Umbilical cord (tissue), 2 donors: Measurements from ENCODE around the gene EFCAB10. TPM values are rescaled to one million over a fixed set of nuclear protein-coding genes. Genes with fewer than 3 reads are reported as not detected.

Experiments
- DNase-seq: peaks from one replicate; pipeline ENCODE4 v3.0.0-alpha.2; 2015; ENCODE audit warnings: low spot score
- total RNA-seq: library from RNA; depleted of rRNA; stranded (reverse); fragments of >200 nt; gene quantifications from one replicate; pipeline ENCODE4 v1.2.3, GENCODE V29; 2014; ENCODE audit warnings: low replicate concordance; ENCODE audit not compliant: insufficient read depth

Gene EFCAB10
- 0.48 TPM for total RNA-seq

- peak; percentile 24 for DNase-seq
Measured at GRCh38 chr7:105581066-105581811, at the start of gene EFCAB10. EFCAB10 (minus strand) TSS chr7:105581493; CDS start chr7:105581463, 30 bp downstream.

DNA sequence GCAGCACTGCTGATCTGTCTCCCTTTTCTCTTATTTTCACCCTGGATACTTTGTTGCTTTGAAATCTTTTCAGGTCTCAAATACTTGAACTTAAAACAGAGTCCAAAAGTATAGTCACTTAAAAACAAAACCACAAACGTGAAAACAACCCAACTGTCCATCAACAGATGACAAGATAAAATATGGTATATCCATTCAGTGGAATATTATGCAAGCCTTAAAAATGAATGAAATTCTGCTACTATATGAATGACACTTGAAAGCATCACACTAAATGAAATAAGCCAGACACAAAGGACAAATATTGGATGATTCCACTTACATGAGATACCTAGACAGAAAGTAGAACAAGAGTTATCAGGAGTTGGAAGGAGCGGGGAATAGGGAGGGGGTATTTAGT is 44.7 kb upstream of the EFCAB10 start:
- DNase-seq, result no peak

- DNase-seq, result no peak
Measured at GRCh38 chr7:105623906-105624305, 42.6 kb upstream of the EFCAB10 start.

GRCh38 chr7:105623378-105623777 is 42.1 kb upstream of the EFCAB10 start:
- no peak for DNase-seq

DNA sequence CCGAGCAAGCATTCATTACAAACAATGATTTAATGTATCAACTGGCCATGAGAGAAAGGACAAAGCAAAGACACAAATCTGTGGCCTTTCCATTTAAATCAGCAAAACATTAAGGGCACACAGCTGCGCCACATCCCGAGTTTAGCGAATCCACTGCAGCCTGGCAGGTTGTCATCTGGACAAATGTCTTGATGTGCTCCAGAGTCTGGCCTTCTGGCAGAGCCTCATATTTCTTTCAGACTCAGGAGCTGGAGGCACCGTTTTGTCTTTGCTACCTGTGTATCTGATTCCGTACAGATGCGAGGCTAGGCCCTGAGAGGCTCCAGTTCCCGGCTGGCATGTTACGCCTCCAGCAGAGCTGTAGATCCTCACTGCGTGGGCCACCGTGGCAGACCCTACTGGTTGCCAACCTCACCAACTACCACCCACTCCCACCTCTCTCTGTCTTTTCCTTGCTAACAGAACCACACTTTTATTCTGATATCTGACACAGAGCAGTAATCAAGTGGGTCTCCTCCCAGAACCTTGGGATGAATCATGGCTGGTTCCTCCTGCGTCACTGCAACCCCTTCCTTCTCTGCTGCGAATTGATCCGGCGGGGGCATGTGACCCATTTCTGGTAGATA is 40.9 kb upstream of the EFCAB10 start:
- no peak for DNase-seq

GRCh38 chr7:105621617-105622016 is 40.3 kb upstream of the EFCAB10 start:
- peak; percentile 71 for DNase-seq

DNA sequence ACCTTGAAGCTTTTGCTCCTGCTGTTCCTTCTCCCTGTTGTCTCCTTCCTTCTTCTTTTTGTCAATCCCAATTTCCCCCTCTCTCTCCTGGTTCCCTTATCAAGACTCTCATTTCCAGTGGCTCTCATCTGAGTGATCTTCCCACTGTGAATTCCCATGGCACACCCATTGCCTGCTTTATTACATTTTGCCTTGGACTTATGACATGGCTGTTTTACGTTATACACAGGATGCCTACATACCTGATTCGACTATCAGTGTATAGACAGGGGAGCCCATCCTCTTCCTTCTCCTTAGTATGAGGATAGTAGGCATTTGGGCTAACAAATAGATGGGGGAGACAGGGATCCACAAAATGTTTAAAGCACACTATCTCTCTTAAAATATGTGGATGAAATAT is 39.9 kb upstream of the EFCAB10 start:
- no peak for DNase-seq

- no peak for DNase-seq
Measured at GRCh38 chr7:105619590-105619989, 38.3 kb upstream of the EFCAB10 start.

DNA sequence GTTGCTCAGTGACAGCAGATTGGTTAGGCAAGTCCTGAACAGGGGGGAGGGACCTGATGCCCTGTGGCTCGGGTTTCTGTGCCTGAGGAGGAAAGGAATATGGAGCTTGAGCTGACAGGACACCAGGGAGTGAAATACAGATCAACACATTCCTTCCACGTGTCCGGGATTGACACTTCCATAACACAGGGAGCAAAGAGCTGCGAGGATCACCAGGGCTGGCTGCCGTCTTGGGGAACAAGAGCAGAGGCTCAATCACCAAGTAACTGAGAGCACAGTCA is 36.7 kb upstream of the EFCAB10 start:
- DNase-seq, result no peak

- DNase-seq, result no peak
Measured at GRCh38 chr7:105617280-105618015, 36.2 kb upstream of the EFCAB10 start.

- DNase-seq, result no peak
Measured at GRCh38 chr7:105614341-105614840, 33.1 kb upstream of the EFCAB10 start.

DNA sequence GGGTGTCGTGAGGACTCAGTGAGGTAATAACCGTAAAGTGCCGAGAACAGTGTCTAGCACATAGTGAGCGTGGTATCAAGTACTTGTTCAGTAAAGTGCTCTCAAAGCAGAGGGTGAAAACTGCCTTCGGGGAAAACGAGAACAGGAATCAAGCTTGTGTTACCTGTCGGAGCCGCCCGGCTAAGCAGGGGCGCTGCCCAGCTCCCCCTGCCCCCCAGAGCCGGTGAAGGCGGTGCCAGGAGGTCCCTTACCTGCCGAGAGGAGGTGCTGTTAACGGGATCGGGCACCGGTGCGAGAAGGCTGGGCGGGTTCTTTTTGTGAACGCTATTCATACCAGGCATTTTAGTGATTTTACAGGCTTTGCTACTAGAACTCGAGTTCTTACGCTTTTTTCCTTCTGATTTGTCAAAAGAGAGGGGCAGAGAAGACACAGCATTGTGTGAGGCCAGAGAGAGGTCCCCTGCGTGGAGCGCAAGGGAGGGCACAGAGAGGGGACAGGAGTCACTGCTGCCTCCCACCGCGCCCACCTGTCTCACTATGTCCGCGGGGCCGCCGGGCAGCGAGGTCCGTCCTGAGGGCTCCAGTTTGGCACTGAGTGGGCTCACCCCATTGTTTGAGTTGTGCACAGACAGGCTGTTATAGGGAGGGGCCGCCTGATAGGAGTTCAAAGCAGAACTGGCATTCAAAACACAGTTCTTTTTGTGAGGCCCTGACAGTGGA is 32.5 kb upstream of the EFCAB10 start:
- DNase-seq, result no peak

GRCh38 chr7:105612806-105613205 is 31.5 kb upstream of the EFCAB10 start:
- DNase-seq, result no peak

DNA sequence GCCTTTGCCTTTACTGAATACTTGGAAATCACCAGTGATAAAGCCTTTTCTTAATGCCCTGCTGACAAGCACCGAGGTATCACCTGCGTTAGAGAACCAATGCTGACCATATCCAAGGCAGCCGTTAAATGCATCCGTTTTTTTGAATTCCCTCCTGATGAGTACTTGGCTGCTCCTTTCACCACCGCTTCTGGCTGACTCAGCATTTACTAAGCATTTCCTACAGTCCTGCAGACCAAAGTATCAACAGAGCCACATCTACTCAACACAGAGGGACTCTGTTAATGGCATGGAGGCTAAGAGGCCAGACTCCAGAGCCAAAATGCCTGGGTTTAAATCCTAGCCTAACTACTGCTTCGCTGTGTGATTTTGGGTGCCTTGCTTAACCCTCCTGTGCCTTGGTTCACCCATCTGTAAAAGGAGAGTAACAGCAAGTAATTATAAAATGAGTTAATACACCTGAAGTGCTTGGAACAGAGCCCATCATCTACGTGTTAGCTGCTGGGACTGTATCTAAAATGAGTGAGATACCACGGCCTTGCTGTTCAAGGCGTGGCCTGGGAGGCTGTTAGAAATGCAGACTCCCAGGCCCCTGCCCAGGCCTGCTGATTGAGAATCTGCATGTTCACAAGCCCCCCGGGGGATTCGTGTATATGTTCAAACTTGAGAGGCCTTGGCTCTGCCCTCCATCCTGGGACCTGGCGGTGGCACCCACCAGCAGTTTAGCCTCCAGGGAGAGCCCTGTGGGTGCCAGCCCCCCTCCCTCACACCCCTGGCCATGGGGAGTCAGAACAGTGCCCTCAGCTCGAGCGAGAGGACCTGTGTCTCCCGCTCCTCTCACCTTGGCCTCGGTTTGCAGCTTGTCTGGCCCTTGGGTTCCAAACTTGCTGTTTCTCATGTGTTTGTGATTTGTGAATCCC is 30.8 kb upstream of the EFCAB10 start:
- peak; percentile 30 for DNase-seq

DNA sequence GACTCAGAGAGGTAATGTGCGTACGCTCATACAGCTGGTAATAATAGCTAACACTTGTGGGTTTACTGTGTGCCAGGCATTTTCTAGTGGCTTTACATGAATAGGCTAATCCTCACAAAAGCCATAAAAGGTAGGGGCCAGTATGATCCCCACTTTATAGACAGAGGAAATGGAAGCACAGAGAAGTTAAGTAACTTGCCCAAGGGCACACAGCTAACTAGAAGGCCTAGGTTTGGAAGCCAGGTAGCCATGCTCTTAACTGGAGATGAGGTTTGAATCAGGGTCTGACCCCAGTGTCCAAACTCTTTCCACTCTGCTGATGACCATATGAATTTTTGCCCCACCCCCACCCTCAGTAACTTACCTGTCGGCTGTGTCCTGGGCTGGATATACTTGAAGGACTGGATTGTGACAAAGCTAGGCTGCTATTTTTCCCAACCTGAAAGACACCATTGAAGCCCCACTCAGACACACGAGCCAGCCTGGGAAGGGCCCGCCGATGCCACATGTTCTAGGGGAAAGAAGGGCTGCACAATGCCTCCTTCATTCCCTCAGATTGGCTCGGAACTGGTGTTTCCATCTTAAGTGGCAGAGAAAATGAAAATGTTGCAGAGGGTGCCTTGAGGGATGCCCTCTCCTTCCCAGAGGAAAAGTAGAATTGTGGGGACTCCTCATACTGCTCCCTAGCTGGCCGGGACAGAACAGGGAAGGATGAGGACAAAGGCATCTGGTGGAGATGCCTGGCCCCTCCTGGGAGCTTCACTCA is 29.1 kb upstream of the EFCAB10 start:
- DNase-seq, result no peak

- peak; percentile 76 for DNase-seq
Measured at GRCh38 chr7:105602325-105603305, 21.3 kb upstream of the EFCAB10 start.

DNA sequence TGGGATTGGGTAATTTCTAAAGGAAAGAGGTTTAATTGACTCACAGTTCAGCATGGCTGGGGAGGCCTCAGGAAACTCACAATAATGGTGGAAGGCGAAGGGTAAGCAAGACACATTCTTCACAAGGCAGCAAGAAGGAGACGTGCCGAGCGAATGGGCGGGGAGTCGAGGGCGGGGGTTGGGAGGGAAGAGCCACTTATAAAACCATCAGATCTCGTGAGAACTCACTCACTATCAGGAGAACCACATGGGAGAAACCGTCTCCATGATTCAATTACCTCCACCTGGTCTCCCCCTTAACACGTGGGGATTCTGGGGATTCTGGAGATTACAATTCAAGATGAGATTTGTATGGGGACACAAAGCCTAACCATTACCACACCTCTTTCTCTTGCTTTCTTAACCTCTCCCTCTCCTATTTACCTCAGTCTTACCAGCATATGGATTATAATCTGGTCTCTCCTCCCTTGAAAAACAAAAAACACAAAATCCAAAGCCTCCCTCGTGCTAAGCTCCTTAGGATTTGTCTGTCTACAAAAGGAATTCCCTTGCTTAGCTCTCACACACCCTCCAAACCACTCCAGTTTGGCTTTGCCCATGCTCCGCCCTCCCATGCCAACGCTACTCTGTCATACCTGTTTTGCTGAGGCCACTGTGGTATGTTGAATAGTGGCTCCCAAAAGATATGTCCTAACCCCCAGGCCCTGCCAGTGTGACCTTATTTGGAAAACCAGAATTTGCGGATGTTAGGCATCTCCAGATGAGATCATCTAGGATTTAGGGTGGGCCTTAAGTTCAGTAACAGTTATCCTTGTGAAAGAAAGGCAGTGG is 19.6 kb upstream of the EFCAB10 start:
- peak; percentile 48 for DNase-seq

GRCh38 chr7:105599551-105599950 is 18.3 kb upstream of the EFCAB10 start:
- peak; percentile 10 for DNase-seq
